ENCODE results near the gene DPP10. TPM values are rescaled to one million over a fixed set of nuclear protein-coding genes. Genes with fewer than 3 reads are reported as not detected.

DPP10 gene
- total RNA-seq, 2 experiments from 2014 or later, result not detected

- CTCF ChIA-PET, result no interaction called here
- no peak overlapping the region for H3K27ac Mint-ChIP-seq
- no peak for ATAC-seq
- H3K27me3 Mint-ChIP-seq, result no peaks in the 10 kb centered on the region
- peaks cover 9% of the 10 kb centered on the region for H3K9me3 Mint-ChIP-seq (ENCODE audit: low read depth)
- no peaks in the 10 kb centered on the region for H3K4me1 Mint-ChIP-seq
- no peaks in the 10 kb centered on the region for H3K36me3 Mint-ChIP-seq (ENCODE audit: low read depth)
- DNase-seq, result no peak
- POLR2A ChIA-PET, result no interaction called here
- H3K4me3 Mint-ChIP-seq, result no peak overlapping the region
- intact Hi-C loops (cut with DNase I, micrococcal nuclease), result no loop called here
These were observed 1438.1 kb downstream of the DPP10 start for GRCh38 chr2:115880558-115880957.

- no peaks in the 10 kb centered on the region for H3K27me3 Mint-ChIP-seq
- H3K27ac Mint-ChIP-seq, result no peak overlapping the region
- DNase-seq (no peak), ATAC-seq (no peak)
- no peaks in the 10 kb centered on the region for H3K4me1 Mint-ChIP-seq
- peaks cover 23% of the 10 kb centered on the region for H3K9me3 Mint-ChIP-seq (ENCODE audit: low read depth)
- POLR2A ChIA-PET, result no interaction called here
- H3K4me3 Mint-ChIP-seq, result no peak overlapping the region
- no peaks in the 10 kb centered on the region for H3K36me3 Mint-ChIP-seq (ENCODE audit: low read depth)
- intact Hi-C loops (cut with DNase I, micrococcal nuclease), result no loop called here
- CTCF ChIA-PET, result no interaction called here
These were observed 1444.9 kb downstream of the DPP10 start for GRCh38 chr2:115887209-115887776.
